GM23338 (cell line): ENCODE measurements around the gene INS. TPM values are rescaled to one million over a fixed set of nuclear protein-coding genes. Genes with fewer than 3 reads are reported as not detected.

Source experiments
- ATAC-seq: fragments of 200-7000 bp; cut with Tn5 transposase; 3 replicates; pipeline ENCODE4 v1.9.1; 2020
- DNase-seq: peaks from one replicate; pipeline ENCODE4 v3.0.0-alpha.2; 2015; ENCODE audit warnings: low spot score
- H2AFZ ChIP-seq: fragments of 200-600 bp; sonication (generic); 2 replicates; pipeline ENCODE4 v1.8.0; 2016; ENCODE audit warnings: antibody characterized with exemption, mild to moderate bottlenecking, moderate library complexity
- H3F3A ChIP-seq: fragments of 200-600 bp; sonication (generic); replicated peaks from 2 replicates; pipeline ENCODE4 v1.8.0; 2017; ENCODE audit warnings: antibody characterized with exemption, mixed run types, low read depth
- H3K27ac ChIP-seq: fragments of 200-600 bp; sonication (generic); 2 replicates; pipeline ENCODE4 v1.6.1; 2016; ENCODE audit warnings: low read depth
- H3K27me3 ChIP-seq: fragments of 200-600 bp; sonication (generic); 2 replicates; pipeline ENCODE4 v1.8.0; 2016; ENCODE audit warnings: mild to moderate bottlenecking, mixed run types, moderate library complexity; ENCODE audit not compliant: insufficient read depth
- H3K36me3 ChIP-seq: fragments of 200-600 bp; sonication (generic); 2 replicates; pipeline ENCODE4 v1.8.0; 2016; ENCODE audit warnings: mild to moderate bottlenecking; ENCODE audit not compliant: insufficient read depth
- H3K4me1 ChIP-seq: fragments of 200-600 bp; sonication (generic); 2 replicates; pipeline ENCODE4 v1.8.0; 2016; ENCODE audit warnings: mild to moderate bottlenecking, moderate library complexity; ENCODE audit not compliant: insufficient read depth
- H3K4me2 ChIP-seq: fragments of 200-600 bp; sonication (generic); 2 replicates; pipeline ENCODE4 v1.7.1; 2017; ENCODE audit warnings: mixed run types
- H3K4me3 ChIP-seq: fragments of 200-600 bp; sonication (generic); 2 replicates; pipeline ENCODE4 v1.6.1; 2016; ENCODE audit warnings: mixed run types
- H3K79me2 ChIP-seq: fragments of 200-600 bp; sonication (generic); replicated peaks from 2 replicates; pipeline ENCODE4 v1.8.0; 2017; ENCODE audit warnings: mild to moderate bottlenecking; ENCODE audit not compliant: insufficient read depth
- H3K9me2 ChIP-seq: fragments of 200-600 bp; sonication (generic); 2 replicates; pipeline ENCODE4 v1.8.0; 2017; ENCODE audit not compliant: insufficient read depth
- H4K20me1 ChIP-seq: fragments of 200-600 bp; sonication (generic); replicated peaks from 2 replicates; pipeline ENCODE4 v1.8.0; 2017; ENCODE audit warnings: mild to moderate bottlenecking; ENCODE audit not compliant: insufficient read depth
- H3K27ac Mint-ChIP-seq: 2 replicates; pipeline ENCODE4 v1.8.0; 2020; ENCODE audit warnings: inconsistent platforms, mild to moderate bottlenecking, moderate library complexity, mixed read lengths
- H3K27me3 Mint-ChIP-seq: 3 replicates; pipeline ENCODE4 v1.8.0; 2022; ENCODE audit warnings: low read depth, mild to moderate bottlenecking, moderate library complexity, mixed read lengths, inconsistent platforms; ENCODE audit not compliant: insufficient read depth, poor library complexity
- H3K36me3 Mint-ChIP-seq: 3 replicates; pipeline ENCODE4 v1.8.0; 2021; ENCODE audit warnings: low read depth, mild to moderate bottlenecking, inconsistent platforms, moderate library complexity, mixed read lengths
- H3K4me1 Mint-ChIP-seq: 3 replicates; pipeline ENCODE4 v1.8.0; 2020; ENCODE audit warnings: mild to moderate bottlenecking, inconsistent platforms, mixed read lengths
- H3K4me3 Mint-ChIP-seq: 3 replicates; pipeline ENCODE4 v1.8.0; 2021; ENCODE audit warnings: moderate library complexity, mild to moderate bottlenecking, inconsistent platforms, mixed read lengths
- H3K9me3 Mint-ChIP-seq: 3 replicates; pipeline ENCODE4 v1.8.0; 2020; ENCODE audit warnings: moderate library complexity, mild to moderate bottlenecking, inconsistent platforms, mixed read lengths
- ETS1 ChIP-seq: IDR thresholded peaks from 2 replicates; pipeline ENCODE4 v1.6.1; 2016; ENCODE audit warnings: antibody characterized with exemption
- EZH2 ChIP-seq: fragments of 200-600 bp; sonication (generic); IDR thresholded peaks from one replicate; pipeline ENCODE4 v1.8.0; 2017; ENCODE audit warnings: antibody characterized with exemption, mild to moderate bottlenecking, low read depth; ENCODE audit not compliant: unreplicated experiment
- EZH2phosphoT487 ChIP-seq: fragments of 200-600 bp; sonication (generic); IDR thresholded peaks from one replicate; pipeline ENCODE4 v1.8.1; 2018; ENCODE audit warnings: antibody characterized with exemption; ENCODE audit not compliant: unreplicated experiment
- JUNB ChIP-seq: IDR thresholded peaks from one replicate; pipeline ENCODE4 v1.6.1; 2016; ENCODE audit warnings: antibody characterized with exemption; ENCODE audit not compliant: unreplicated experiment
- NANOG ChIP-seq: IDR thresholded peaks from 2 replicates; pipeline ENCODE4 v1.6.1; 2016; ENCODE audit warnings: antibody characterized with exemption, borderline replicate concordance
- POLR2AphosphoS5 ChIP-seq: IDR thresholded peaks from 2 replicates; pipeline ENCODE4 v1.6.1; 2016; ENCODE audit warnings: antibody characterized with exemption, low read depth
- STAT1 ChIP-seq: IDR thresholded peaks from one replicate; pipeline ENCODE4 v1.6.1; 2016; ENCODE audit warnings: antibody characterized with exemption; ENCODE audit not compliant: unreplicated experiment
- ZNF114 ChIP-seq: fragments of 250-450 bp; sonication (Bioruptor Pico); IDR thresholded peaks from 2 replicates; pipeline ENCODE4 v1.5.0; 2020; ENCODE audit warnings: mild to moderate bottlenecking, moderate library complexity
- ZNF462 ChIP-seq: fragments of 250-450 bp; sonication (Bioruptor Pico); IDR thresholded peaks from 2 replicates; pipeline ENCODE4 v1.5.0; 2020; ENCODE audit warnings: mild to moderate bottlenecking, moderate library complexity
- polyA plus RNA-seq: library from polyadenylated mRNA; unstranded; fragments of >200 nt; fragmentation: Nextera tagmentation; extraction: Ambion mirVana; gene quantifications from 2 replicates; pipeline ENCODE4 v1.2.1, GENCODE V29; 2016
- total RNA-seq: library from RNA; depleted of rRNA; stranded (reverse); fragments of >200 nt; shearing (Covaris generic); gene quantifications from 2 replicates; pipeline ENCODE4 v1.2.3, GENCODE V29; 2014

INS gene
- total and polyA plus RNA-seq, 2 experiments from 2014 or later: not detected

DNA sequence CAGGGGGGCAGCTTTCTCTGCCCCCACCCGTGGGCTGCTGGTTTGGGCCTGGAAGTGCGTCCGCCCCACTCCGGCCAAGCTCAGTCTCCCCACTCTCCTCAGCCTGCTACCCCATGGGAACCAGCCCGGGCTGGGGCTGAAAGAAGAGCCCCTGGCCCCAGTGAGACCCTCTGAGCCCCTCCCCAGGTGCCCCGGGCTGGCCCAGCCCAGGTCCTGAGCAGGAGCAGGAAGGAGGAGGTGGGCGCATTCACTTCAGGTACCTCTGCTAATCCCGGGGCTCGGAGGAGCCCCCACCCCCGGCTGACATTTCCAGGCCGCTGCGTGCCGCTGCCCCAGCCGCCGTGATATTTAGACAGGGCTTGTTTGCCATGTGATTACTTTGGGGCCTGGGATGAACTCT is 19.3 kb upstream of the INS start:
- H3K79me2 ChIP-seq: no peaks in the 10 kb centered on the region
- no peak overlapping the region for H2AFZ ChIP-seq
- H3K36me3 Mint-ChIP-seq: no peaks in the 10 kb centered on the region
- peaks cover 18% of the 10 kb centered on the region for H3K27me3 Mint-ChIP-seq
- no peak overlapping the region for H3K4me2 ChIP-seq
- H3K4me1 ChIP-seq: no peaks in the 10 kb centered on the region
- TF ChIP-seq EZH2: no peak
- no peak for TF ChIP-seq STAT1
- no peak for TF ChIP-seq NANOG
- TF ChIP-seq EZH2phosphoT487: no peak
- TF ChIP-seq ETS1: no peak
- no peaks in the 10 kb centered on the region for H3K36me3 ChIP-seq
- H3K4me1 Mint-ChIP-seq: no peaks in the 10 kb centered on the region; the same call in 2 of the 3 replicates
- ATAC-seq: no peak
- no peak overlapping the region for H3K4me3 Mint-ChIP-seq
- H3K4me3 ChIP-seq: no peak overlapping the region
- H3K27me3 ChIP-seq: no peaks in the 10 kb centered on the region
- H3K9me2 ChIP-seq: no peaks in the 10 kb centered on the region
- no peak overlapping the region for H3K27ac Mint-ChIP-seq
- H3F3A ChIP-seq: no peaks in the 10 kb centered on the region
- H3K27ac ChIP-seq: no peak overlapping the region
- H4K20me1 ChIP-seq: no peaks in the 10 kb centered on the region
- no peaks in the 10 kb centered on the region for H3K9me3 Mint-ChIP-seq
- no peak for DNase-seq

- no peak overlapping the region for H3K4me3 ChIP-seq
- H3K9me2 ChIP-seq: no peaks in the 10 kb centered on the region
- Mint-ChIP-seq H3K27me3 (peaks cover 16% of the 10 kb centered on the region), H3K36me3 (no peaks in the 10 kb centered on the region), H3K9me3 (no peaks in the 10 kb centered on the region), H3K4me3 (no peak overlapping the region), H3K4me1 (no peaks in the 10 kb centered on the region; the same call in 2 of the 3 replicates), H3K27ac (no peak overlapping the region)
- no peak overlapping the region for H3K4me2 ChIP-seq
- H3K79me2 ChIP-seq: no peaks in the 10 kb centered on the region
- ATAC-seq: no peak
- H4K20me1 ChIP-seq: no peaks in the 10 kb centered on the region
- TF ChIP-seq STAT1 (no peak), NANOG (no peak), POLR2AphosphoS5 (no peak), ZNF114 (CRISPR knock-in tag) (no peak), JUNB (no peak), EZH2phosphoT487 (no peak)
- no peaks in the 10 kb centered on the region for H3K36me3 ChIP-seq
- H3K4me1 ChIP-seq: no peaks in the 10 kb centered on the region
- no peak overlapping the region for H3K27ac ChIP-seq
- H2AFZ ChIP-seq: no peak overlapping the region
- no peaks in the 10 kb centered on the region for H3F3A ChIP-seq
- no peaks in the 10 kb centered on the region for H3K27me3 ChIP-seq
- DNase-seq: no peak
These were observed 18.5 kb upstream of the INS start for GRCh38 chr11:2179516-2179915.

GRCh38 chr11:2178906-2179494 is 18.0 kb upstream of the INS start:
- Histone ChIP-seq H3K27ac (no peak overlapping the region), H3K4me3 (no peak overlapping the region), H3K36me3 (no peaks in the 10 kb centered on the region), H3K4me2 (no peak overlapping the region), H3K79me2 (no peaks in the 10 kb centered on the region), H3K27me3 (no peaks in the 10 kb centered on the region), H3K4me1 (no peaks in the 10 kb centered on the region), H3K9me2 (no peaks in the 10 kb centered on the region), H2AFZ (no peak overlapping the region), H4K20me1 (no peaks in the 10 kb centered on the region), H3F3A (no peaks in the 10 kb centered on the region)
- Mint-ChIP-seq H3K4me1 (no peaks in the 10 kb centered on the region; the same call in 2 of the 3 replicates), H3K4me3 (no peak overlapping the region), H3K36me3 (no peaks in the 10 kb centered on the region), H3K27me3 (peaks cover 16% of the 10 kb centered on the region), H3K27ac (no peak overlapping the region), H3K9me3 (no peaks in the 10 kb centered on the region)
- no peak for DNase-seq
- ATAC-seq: no peak
- no peak for TF ChIP-seq ZNF114 (CRISPR knock-in tag)
- TF ChIP-seq EZH2: no peak
- TF ChIP-seq JUNB: no peak
- TF ChIP-seq ZNF462: no peak
- TF ChIP-seq NANOG: no peak
- TF ChIP-seq STAT1: no peak
